Measurements from ENCODE around the gene PIR. TPM values are rescaled to one million over a fixed set of nuclear protein-coding genes. Genes with fewer than 3 reads are reported as not detected.

The PIR gene
- total RNA-seq, 1 experiment from 2014 or later = 27.5 TPM

DNA sequence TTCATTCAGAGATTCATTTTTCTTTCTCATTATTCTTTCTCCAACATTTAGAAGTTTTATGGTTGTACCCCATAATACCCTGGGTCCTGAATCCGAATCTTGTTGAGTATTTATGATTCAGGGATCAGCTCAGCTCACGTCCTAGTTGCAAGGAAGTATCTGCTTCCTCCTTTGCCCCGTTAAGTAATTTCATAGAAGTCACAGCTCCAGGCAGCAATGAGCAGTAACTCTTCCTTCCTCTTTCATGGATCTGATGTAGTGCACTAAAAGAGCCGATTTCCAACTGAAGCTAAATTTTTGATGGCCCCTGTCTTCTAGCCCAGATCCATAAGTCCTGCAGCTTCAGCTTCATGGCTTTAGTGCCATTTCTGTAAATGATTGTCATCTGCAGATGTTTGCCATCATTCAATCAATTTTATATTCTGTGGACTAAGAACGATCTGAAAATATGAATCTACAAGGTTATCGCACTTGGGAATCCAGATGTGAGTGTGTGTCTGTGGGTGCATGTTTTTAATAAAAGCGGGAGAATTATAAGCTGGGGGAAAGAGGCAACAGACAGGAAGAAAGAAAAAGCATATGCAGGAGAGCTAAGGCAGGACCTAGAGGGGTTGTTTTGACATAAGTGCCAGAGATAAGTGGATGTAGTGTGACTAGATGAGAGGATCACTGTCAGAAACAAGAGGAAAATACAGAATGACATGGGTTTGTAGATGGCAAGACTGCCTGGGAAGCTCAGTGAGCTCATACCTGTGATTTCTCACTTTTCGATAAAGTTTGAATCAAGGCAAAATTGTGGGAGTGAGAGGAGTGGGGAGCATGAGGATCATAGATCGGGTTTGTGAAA lies 126.4 kb downstream of the PIR start:
- ChIA-PET CTCF (no interaction called here), RAD21 (ENCODE audit: low non-redundant PET in 1 of 2, low total read pairs in 2 of 2, uncharacterized antibody in 2 of 2, unreplicated experiment in 2 of 2) (no interaction called here), POLR2A (no interaction called here)
- TF ChIP-seq CEBPB (IDR thresholded peaks at IDR 0.05; ENCODE audit: low read depth) (no peak), YY1 (IDR thresholded peaks at IDR 0.05; ENCODE audit: extremely low read depth, insufficient replicate concordance, low read depth, low read length) (no peak), TCF7L2 (IDR thresholded peaks at IDR 0.05; ENCODE audit: borderline replicate concordance, extremely low read depth, insufficient read depth, insufficient read length) (no peak), ZBTB33 (IDR thresholded peaks at IDR 0.05; ENCODE audit: extremely low read depth, insufficient replicate concordance, low read length) (no peak), POLR2A (IDR thresholded peaks at IDR 0.05; ENCODE audit: borderline replicate concordance, extremely low read depth, insufficient read depth, insufficient read length) (no peak), EZH2phosphoT487 (IDR thresholded peaks at IDR 0.05; ENCODE audit: borderline replicate concordance) (no peak), ZFX (IDR thresholded peaks at IDR 0.05) (no peak), ATF3 (IDR thresholded peaks at IDR 0.05) (no peak), POLR2AphosphoS5 (IDR thresholded peaks at IDR 0.05; ENCODE audit: low read depth, low read length) (no peak), SRF (IDR thresholded peaks at IDR 0.05; ENCODE audit: low read depth) (no peak)
- TF ChIP-seq, protein P1, sequence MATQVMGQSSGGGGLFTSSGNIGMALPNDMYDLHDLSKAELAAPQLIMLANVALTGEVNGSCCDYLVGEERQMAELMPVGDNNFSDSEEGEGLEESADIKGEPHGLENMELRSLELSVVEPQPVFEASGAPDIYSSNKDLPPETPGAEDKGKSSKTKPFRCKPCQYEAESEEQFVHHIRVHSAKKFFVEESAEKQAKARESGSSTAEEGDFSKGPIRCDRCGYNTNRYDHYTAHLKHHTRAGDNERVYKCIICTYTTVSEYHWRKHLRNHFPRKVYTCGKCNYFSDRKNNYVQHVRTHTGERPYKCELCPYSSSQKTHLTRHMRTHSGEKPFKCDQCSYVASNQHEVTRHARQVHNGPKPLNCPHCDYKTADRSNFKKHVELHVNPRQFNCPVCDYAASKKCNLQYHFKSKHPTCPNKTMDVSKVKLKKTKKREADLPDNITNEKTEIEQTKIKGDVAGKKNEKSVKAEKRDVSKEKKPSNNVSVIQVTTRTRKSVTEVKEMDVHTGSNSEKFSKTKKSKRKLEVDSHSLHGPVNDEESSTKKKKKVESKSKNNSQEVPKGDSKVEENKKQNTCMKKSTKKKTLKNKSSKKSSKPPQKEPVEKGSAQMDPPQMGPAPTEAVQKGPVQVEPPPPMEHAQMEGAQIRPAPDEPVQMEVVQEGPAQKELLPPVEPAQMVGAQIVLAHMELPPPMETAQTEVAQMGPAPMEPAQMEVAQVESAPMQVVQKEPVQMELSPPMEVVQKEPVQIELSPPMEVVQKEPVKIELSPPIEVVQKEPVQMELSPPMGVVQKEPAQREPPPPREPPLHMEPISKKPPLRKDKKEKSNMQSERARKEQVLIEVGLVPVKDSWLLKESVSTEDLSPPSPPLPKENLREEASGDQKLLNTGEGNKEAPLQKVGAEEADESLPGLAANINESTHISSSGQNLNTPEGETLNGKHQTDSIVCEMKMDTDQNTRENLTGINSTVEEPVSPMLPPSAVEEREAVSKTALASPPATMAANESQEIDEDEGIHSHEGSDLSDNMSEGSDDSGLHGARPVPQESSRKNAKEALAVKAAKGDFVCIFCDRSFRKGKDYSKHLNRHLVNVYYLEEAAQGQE (IDR thresholded peaks at IDR 0.05; ENCODE audit: low read depth) = no peak
- Histone ChIP-seq H3K9me2 (ENCODE audit: insufficient read depth) (no peaks in the 10 kb centered on the region), H3K4me2 (ENCODE audit: low read length) (no peak overlapping the region), H4K20me1 (ENCODE audit: insufficient read depth) (no peaks in the 10 kb centered on the region), H3K4me1 (ENCODE audit: control insufficient read depth in 1 of 2, insufficient read depth in 2 of 2, low read length in 2 of 2) (no peaks in the 10 kb centered on the region), H3K27ac (ENCODE audit: low read depth, low read length) (no peak overlapping the region), H2AFZ (ENCODE audit: low read depth, low read length, poor library complexity, severe bottlenecking) (no peak overlapping the region), H3K4me3 (replicated peaks in 1 of 2; ENCODE audit: low read depth in 1 of 2, low read length in 2 of 2) (no peak overlapping the region), H3K9ac (ENCODE audit: low read length) (no peak overlapping the region), H3K9me3 (ENCODE audit: control insufficient read depth in 1 of 2, insufficient read depth in 1 of 2, low read depth in 1 of 2, low read length in 2 of 2) (no peaks in the 10 kb centered on the region), H3K36me3 (ENCODE audit: control insufficient read depth in 1 of 2, insufficient read depth in 2 of 2, low read length in 2 of 2) (no peaks in the 10 kb centered on the region), H3K79me2 (ENCODE audit: insufficient read depth, low read length) (no peaks in the 10 kb centered on the region), H3K27me3 (ENCODE audit: insufficient read depth, low read length) (no peaks in the 10 kb centered on the region)
- DNase-seq (ENCODE audit: low read depth, low spot score) (no peak), ATAC-seq (no peak)
- BruUV-seq (replicated peaks) = no TSS peak
- intact Hi-C loops (cut with micrococcal nuclease) = no loop called here

Measured in HCT116 (cell line).